SK-N-SH (cell line): Measurements from ENCODE around the gene DHCR24. TPM values are rescaled to one million over a fixed set of nuclear protein-coding genes. Genes with fewer than 3 reads are reported as not detected.
A peak's percentile ranks its signal among the peaks of the same experiment; 100 is the strongest.

Experiments
- CTCF ChIA-PET: fragments of 300-600, 350-600 bp; formaldehyde crosslinking; extraction: SDS; loops from one replicate; lab custom pipeline; 2021; lab: Yijun Ruan, JAX
- POLR2A ChIA-PET: fragments of 350-600 bp; sonication (Branson Sonifier 250); formaldehyde crosslinking; extraction: SDS; loops from one replicate; lab custom pipeline; 2020; ENCODE audit warnings: antibody characterized with exemption, inconsistent platforms; lab: Yijun Ruan, JAX
- DNase-seq: peaks from one replicate; pipeline ENCODE4 v3.0.0; 2012
- H2AFZ ChIP-seq: fragments of 200-600 bp; sonication (generic); 2 replicates; pipeline ENCODE4 v1.8.1; 2016; ENCODE audit warnings: antibody characterized with exemption, mild to moderate bottlenecking, low read depth
- H3F3A ChIP-seq: fragments of 200-600 bp; sonication (generic); replicated peaks from 2 replicates; pipeline ENCODE3; 2016; ENCODE audit warnings: antibody characterized with exemption, mild to moderate bottlenecking; ENCODE audit not compliant: insufficient read depth
- H3K27ac ChIP-seq, 2 experiments: fragments of 200-500 bp in 1 of 2; fragments of 200-600 bp in 1 of 2; sonication (Bioruptor generic) in 1 of 2; sonication (generic), shearing (Covaris generic) in 1 of 2; 2 replicates each; pipeline versions ENCODE4 v1.5.1 to v1.6.1; 2014 to 2016; ENCODE audit warnings: low read depth in 2 of 2, inconsistent platforms in 1 of 2, low read length in 1 of 2, mild to moderate bottlenecking in 1 of 2, mixed read lengths in 1 of 2
- H3K27me3 ChIP-seq: fragments of 200-600 bp; sonication (generic), shearing (Covaris generic); 2 replicates; pipeline ENCODE4 v1.6.1; 2016; ENCODE audit warnings: mixed run types; ENCODE audit not compliant: insufficient read depth
- H3K36me3 ChIP-seq, 2 experiments: fragments of 200-500 bp in 1 of 2; fragments of 200-600 bp in 1 of 2; sonication (Bioruptor generic) in 1 of 2; sonication (generic) in 1 of 2; replicated peaks in 1 of 2; 2 replicates each; pipeline versions ENCODE3 to v1.5.1; 2014 to 2016; ENCODE audit warnings: low read length in 1 of 2, mild to moderate bottlenecking in 1 of 2; ENCODE audit not compliant: insufficient read depth in 2 of 2, control insufficient read depth in 1 of 2
- H3K4me1 ChIP-seq, 2 experiments: fragments of 200-500 bp in 1 of 2; fragments of 200-600 bp in 1 of 2; sonication (Bioruptor generic) in 1 of 2; sonication (generic), shearing (Covaris generic) in 1 of 2; 2 replicates each; pipeline versions ENCODE4 v1.5.1 to v1.6.1; 2014 to 2016; ENCODE audit warnings: low read depth in 1 of 2, low read length in 1 of 2, mixed run types in 1 of 2; ENCODE audit not compliant: insufficient read depth in 2 of 2, control insufficient read depth in 1 of 2
- H3K4me2 ChIP-seq: fragments of 200-600 bp; sonication (generic), shearing (Covaris generic); 2 replicates; pipeline ENCODE4 v1.6.1; 2017; ENCODE audit warnings: mixed run types
- H3K4me3 ChIP-seq, 2 experiments: fragments of 200-500 bp in 1 of 2; fragments of 200-600 bp in 1 of 2; sonication (Bioruptor generic) in 1 of 2; sonication (generic), shearing (Covaris generic) in 1 of 2; 2 replicates each; pipeline versions ENCODE4 v1.5.1 to v1.8.1; 2014 to 2016; ENCODE audit warnings: low read depth in 2 of 2, inconsistent platforms in 1 of 2, low read length in 1 of 2, mild to moderate bottlenecking in 1 of 2, mixed read lengths in 1 of 2, moderate library complexity in 1 of 2
- H3K79me2 ChIP-seq: fragments of 200-600 bp; sonication (generic); 2 replicates; pipeline ENCODE4 v1.8.1; 2017; ENCODE audit warnings: mild to moderate bottlenecking; ENCODE audit not compliant: insufficient read depth
- H3K9ac ChIP-seq: fragments of 200-600 bp; sonication (generic); 2 replicates; pipeline ENCODE4 v1.6.1; 2017; ENCODE audit warnings: mixed run types
- H3K9me2 ChIP-seq: fragments of 200-600 bp; sonication (generic); 2 replicates; pipeline ENCODE4 v1.6.1; 2017; ENCODE audit warnings: mixed run types
- H3K9me3 ChIP-seq: fragments of 200-600 bp; sonication (generic); 2 replicates; pipeline ENCODE4 v1.6.1; 2017; ENCODE audit warnings: mixed run types, mild to moderate bottlenecking, moderate library complexity
- H4K20me1 ChIP-seq: fragments of 200-600 bp; sonication (generic); 2 replicates; pipeline ENCODE4 v1.6.1; 2017; ENCODE audit warnings: mild to moderate bottlenecking, mixed run types; ENCODE audit not compliant: insufficient read depth
- CHD2 ChIP-seq: fragments of 150-350 bp; IDR thresholded peaks from 2 replicates; pipeline ENCODE4 v1.6.1; 2018; ENCODE audit warnings: low read length; ENCODE audit not compliant: partially characterized antibody
- ELF1 ChIP-seq: IDR thresholded peaks from 2 replicates; pipeline ENCODE4 v1.4.0; 2012
- GABPA ChIP-seq: IDR thresholded peaks from 2 replicates; pipeline ENCODE4 v1.4.0; 2012; ENCODE audit warnings: low read depth, mild to moderate bottlenecking
- GATA2 ChIP-seq: sonication (generic); formaldehyde crosslinking; IDR thresholded peaks from 2 replicates; pipeline ENCODE4 v1.5.0; 2020; ENCODE audit warnings: mild to moderate bottlenecking, missing genetic modification reagents
- MEF2A ChIP-seq: IDR thresholded peaks from 2 replicates; pipeline ENCODE4 v1.4.0; 2012; ENCODE audit warnings: low read depth, borderline replicate concordance
- MXI1 ChIP-seq: IDR thresholded peaks from 2 replicates; pipeline ENCODE4 v1.6.1; 2012; ENCODE audit warnings: mild to moderate bottlenecking, low read depth, low read length, improper control_type of control experiment
- NFIC ChIP-seq: IDR thresholded peaks from 2 replicates; pipeline ENCODE4 v1.4.0; 2012; ENCODE audit warnings: borderline replicate concordance
- NRF1 ChIP-seq: IDR thresholded peaks from 2 replicates; pipeline ENCODE4 v1.6.1; 2012; ENCODE audit warnings: low read depth, mild to moderate bottlenecking, low read length
- POLR2AphosphoS5 ChIP-seq: IDR thresholded peaks from 2 replicates; pipeline ENCODE4 v1.6.1; 2012; ENCODE audit warnings: low read depth, low read length
- RFX5 ChIP-seq: IDR thresholded peaks from 2 replicates; pipeline ENCODE4 v1.6.1; 2012; ENCODE audit warnings: mild to moderate bottlenecking, improper control_type of control experiment, low read length
- WGBS: methylation state at CpG from one replicate; pipeline ENCODE4 v1.1.6; 2017; ENCODE audit warnings: low lambda C conversion rate; 5-methylcytosine and 5-hydroxymethylcytosine counted together
- polyA plus RNA-seq, 3 experiments: library from polyadenylated mRNA; depleted of rRNA; stranded (reverse); fragments of >200 nt; gene quantifications; 2 replicates each; pipeline ENCODE4 v1.2.3, GENCODE V29; 2012
- TF ChIP-seq, protein P1 (sequence below): fragments of 150-350 bp; IDR thresholded peaks from 2 replicates; pipeline ENCODE4 v1.6.1; 2016; ENCODE audit warnings: mild to moderate bottlenecking, low read depth, low read length
- TF ChIP-seq, protein P2 (sequence below): IDR thresholded peaks from 2 replicates; pipeline ENCODE4 v1.6.1; 2012; ENCODE audit warnings: mild to moderate bottlenecking, low read depth, low read length, moderate library complexity

Gene DHCR24
- polyA plus RNA-seq, 1 of the 3 experiments (the other 2 are of a cell fraction) = 4.3 TPM

DNA sequence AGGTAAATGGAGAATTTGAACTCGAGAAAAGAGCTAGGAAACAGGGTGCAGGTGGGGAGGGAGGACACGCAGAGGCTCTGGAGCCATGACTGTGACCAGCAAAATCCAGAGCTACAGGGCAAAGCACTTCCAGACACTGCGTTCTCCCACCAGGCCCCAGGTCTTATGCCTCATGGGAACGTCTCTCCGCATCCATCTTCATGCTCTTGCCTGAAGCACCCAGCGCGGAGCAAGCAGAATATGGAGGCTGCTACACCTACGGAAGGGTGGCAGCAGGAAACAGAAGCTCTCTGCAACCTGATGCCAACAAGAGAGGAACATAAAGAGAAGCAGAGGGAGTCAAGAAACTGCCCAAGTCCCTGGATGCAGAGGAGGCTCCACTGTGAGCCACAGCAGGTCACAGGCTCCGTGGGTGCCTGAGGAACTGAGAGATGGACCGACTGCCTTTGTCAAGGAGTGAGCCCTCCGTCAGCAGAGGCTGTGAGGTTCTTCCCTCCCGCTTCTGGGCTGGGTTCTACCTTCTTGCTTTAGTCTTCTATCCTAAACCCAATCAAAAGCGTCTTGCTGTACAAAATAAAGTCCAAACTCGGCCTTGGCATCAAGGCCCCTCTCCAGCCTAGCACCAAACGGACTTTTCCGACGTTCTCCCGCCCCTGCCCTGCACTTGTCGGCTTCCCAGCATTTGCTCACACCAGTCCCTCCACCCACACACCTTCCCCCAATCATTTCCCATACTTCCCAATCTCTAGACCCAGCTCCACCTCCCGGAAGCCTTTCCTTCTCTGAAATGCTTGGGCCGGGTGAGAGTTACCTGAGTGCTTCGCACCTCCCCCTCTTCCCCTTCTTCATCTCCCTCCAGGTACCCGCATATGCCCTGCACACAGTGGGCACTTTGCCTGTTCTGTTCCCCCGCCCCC, 930 bp downstream of the DHCR24 start:
- no peaks in the 10 kb centered on the region for H3K36me3 ChIP-seq
- POLR2A ChIA-PET = no interaction called here
- H3K4me2 ChIP-seq = peak overlapping the region; percentile 92
- TF ChIP-seq MXI1 (no peak), GABPA (no peak)
- peak; percentile 51 for DNase-seq
- WGBS = 57% methylated on average over 24 of the region's 24 CpGs
- no peaks in the 10 kb centered on the region for H3K9me3 ChIP-seq
- H2AFZ ChIP-seq = peak overlapping the region; percentile 92; the same call in 1 of the 2 replicates
- H3K79me2 ChIP-seq = no peaks in the 10 kb centered on the region
- no peaks in the 10 kb centered on the region for H4K20me1 ChIP-seq
- CTCF ChIA-PET = interaction anchor here (1.3 to 3.3 kb wide), 6 partner anchors 12 to 111 kb away, joined by 3 to 12 read pairs (median 7); no protein-coding TSS in a partner anchor
- peaks cover 0 to 28% of the 10 kb centered on the region in 2 experiments; a peak in 1 of 4 replicates for H3K4me1 ChIP-seq
- no peak overlapping the region for H3K9ac ChIP-seq
- peak overlapping the region; percentile 77 to 78 for H3K4me3 ChIP-seq
- H3K9me2 ChIP-seq = no peaks in the 10 kb centered on the region
- no peaks in the 10 kb centered on the region for H3K27me3 ChIP-seq
- H3F3A ChIP-seq = no peaks in the 10 kb centered on the region
- H3K27ac ChIP-seq = no peak overlapping the region; a peak in 1 of 4 replicates

DNA sequence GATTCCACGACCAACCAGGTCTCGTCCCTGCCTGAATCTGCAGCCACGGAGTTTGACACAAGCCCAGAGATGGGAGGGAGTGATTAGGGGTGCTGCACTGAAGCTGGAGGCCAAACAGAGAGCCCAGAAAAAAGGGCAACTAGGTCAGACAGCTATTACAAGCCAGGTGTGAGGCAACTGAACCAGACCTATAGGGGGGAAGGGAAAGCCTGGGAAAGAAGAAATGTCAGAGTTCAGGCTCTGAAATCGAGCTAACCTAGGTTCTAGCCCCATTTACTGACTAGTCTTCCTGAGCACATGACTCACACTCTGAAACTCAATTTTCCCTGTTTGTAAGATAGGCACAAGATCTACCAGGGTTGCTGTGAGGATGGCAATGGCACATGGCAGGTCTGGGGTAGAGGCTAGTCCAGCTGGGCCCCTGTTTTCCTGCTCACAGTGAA, 1.7 kb downstream of the DHCR24 start:
- no peak overlapping the region for H3K4me3 ChIP-seq
- 0 out of 2 replicates have a peak overlapping the region, but pooled peaks have one; percentile 92 for H3K4me2 ChIP-seq
- POLR2A ChIA-PET = no interaction called here
- H3K4me1 ChIP-seq = peaks cover 0 to 28% of the 10 kb centered on the region in 2 experiments; a peak in 1 of 4 replicates
- 71% methylated on average over 4 of the region's 4 CpGs for WGBS
- H3K9ac ChIP-seq = no peak overlapping the region
- H3K79me2 ChIP-seq = no peaks in the 10 kb centered on the region
- DNase-seq = peak; percentile 31
- no peaks in the 10 kb centered on the region for H3K36me3 ChIP-seq
- H3F3A ChIP-seq = no peaks in the 10 kb centered on the region
- no peak overlapping the region for H3K27ac ChIP-seq
- no peaks in the 10 kb centered on the region for H4K20me1 ChIP-seq
- CTCF ChIA-PET = interaction anchor here (0.8 to 3.3 kb wide), 5 partner anchors 60 to 151 kb away, joined by 3 to 12 read pairs (median 5); no protein-coding TSS in a partner anchor
- H3K9me3 ChIP-seq = no peaks in the 10 kb centered on the region
- no peaks in the 10 kb centered on the region for H3K27me3 ChIP-seq
- no peak overlapping the region for H2AFZ ChIP-seq
- TF ChIP-seq, protein P1, sequence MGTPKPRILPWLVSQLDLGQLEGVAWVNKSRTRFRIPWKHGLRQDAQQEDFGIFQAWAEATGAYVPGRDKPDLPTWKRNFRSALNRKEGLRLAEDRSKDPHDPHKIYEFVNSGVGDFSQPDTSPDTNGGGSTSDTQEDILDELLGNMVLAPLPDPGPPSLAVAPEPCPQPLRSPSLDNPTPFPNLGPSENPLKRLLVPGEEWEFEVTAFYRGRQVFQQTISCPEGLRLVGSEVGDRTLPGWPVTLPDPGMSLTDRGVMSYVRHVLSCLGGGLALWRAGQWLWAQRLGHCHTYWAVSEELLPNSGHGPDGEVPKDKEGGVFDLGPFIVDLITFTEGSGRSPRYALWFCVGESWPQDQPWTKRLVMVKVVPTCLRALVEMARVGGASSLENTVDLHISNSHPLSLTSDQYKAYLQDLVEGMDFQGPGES = no peak
- TF ChIP-seq GATA2 (CRISPR knock-in tag) = peak; percentile 37; the same call in 1 of the 2 replicates
- no peaks in the 10 kb centered on the region for H3K9me2 ChIP-seq

DNA sequence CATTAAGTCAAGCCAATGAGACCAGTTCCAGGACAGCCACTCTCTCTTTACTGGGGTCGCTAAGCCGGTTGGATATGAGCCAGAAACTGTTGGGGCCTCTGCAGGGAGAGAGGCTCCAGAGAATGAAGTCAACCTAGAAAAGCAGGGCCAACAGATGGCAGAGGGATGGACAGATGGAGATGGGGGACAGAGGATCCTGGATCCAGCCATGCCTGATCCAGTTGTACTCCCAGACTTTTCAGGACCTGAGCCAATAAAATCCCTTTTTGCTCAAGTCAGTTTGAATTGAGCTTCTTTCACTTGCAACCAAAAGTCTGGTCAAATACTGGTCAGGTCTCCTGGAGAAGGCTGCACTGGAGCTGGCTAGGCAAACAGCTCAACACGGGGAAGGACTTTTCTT, 2.2 kb downstream of the DHCR24 start:
- no peaks in the 10 kb centered on the region for H3K9me3 ChIP-seq
- H3K4me2 ChIP-seq = no peak overlapping the region
- ChIA-PET POLR2A (no interaction called here), CTCF (interaction anchor here (0.8 to 3.3 kb wide), 3 partner anchors 61 to 151 kb away, joined by 3 to 12 read pairs (median 3); no protein-coding TSS in a partner anchor)
- H4K20me1 ChIP-seq = no peaks in the 10 kb centered on the region
- no peaks in the 10 kb centered on the region for H3K27me3 ChIP-seq
- WGBS = 100% methylated on average over 1 of the region's 3 CpGs
- no peaks in the 10 kb centered on the region for H3K9me2 ChIP-seq
- no peaks in the 10 kb centered on the region for H3K79me2 ChIP-seq
- no peak overlapping the region for H3K4me3 ChIP-seq
- no peaks in the 10 kb centered on the region for H3F3A ChIP-seq
- no peak overlapping the region for H3K9ac ChIP-seq
- TF ChIP-seq, protein P2, sequence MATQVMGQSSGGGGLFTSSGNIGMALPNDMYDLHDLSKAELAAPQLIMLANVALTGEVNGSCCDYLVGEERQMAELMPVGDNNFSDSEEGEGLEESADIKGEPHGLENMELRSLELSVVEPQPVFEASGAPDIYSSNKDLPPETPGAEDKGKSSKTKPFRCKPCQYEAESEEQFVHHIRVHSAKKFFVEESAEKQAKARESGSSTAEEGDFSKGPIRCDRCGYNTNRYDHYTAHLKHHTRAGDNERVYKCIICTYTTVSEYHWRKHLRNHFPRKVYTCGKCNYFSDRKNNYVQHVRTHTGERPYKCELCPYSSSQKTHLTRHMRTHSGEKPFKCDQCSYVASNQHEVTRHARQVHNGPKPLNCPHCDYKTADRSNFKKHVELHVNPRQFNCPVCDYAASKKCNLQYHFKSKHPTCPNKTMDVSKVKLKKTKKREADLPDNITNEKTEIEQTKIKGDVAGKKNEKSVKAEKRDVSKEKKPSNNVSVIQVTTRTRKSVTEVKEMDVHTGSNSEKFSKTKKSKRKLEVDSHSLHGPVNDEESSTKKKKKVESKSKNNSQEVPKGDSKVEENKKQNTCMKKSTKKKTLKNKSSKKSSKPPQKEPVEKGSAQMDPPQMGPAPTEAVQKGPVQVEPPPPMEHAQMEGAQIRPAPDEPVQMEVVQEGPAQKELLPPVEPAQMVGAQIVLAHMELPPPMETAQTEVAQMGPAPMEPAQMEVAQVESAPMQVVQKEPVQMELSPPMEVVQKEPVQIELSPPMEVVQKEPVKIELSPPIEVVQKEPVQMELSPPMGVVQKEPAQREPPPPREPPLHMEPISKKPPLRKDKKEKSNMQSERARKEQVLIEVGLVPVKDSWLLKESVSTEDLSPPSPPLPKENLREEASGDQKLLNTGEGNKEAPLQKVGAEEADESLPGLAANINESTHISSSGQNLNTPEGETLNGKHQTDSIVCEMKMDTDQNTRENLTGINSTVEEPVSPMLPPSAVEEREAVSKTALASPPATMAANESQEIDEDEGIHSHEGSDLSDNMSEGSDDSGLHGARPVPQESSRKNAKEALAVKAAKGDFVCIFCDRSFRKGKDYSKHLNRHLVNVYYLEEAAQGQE = no peak
- TF ChIP-seq MEF2A (no peak), RFX5 (no peak), POLR2AphosphoS5 (no peak), NRF1 (no peak), NFIC (no peak), ELF1 (no peak), CHD2 (no peak)
- TF ChIP-seq, protein P1 = no peak
- H3K4me1 ChIP-seq = peaks cover 0 to 28% of the 10 kb centered on the region in 2 experiments; a peak in 1 of 4 replicates
- H3K27ac ChIP-seq = no peak overlapping the region
- H2AFZ ChIP-seq = no peak overlapping the region
- no peak for DNase-seq
- no peaks in the 10 kb centered on the region for H3K36me3 ChIP-seq
